Liver (tissue), 3 donors: ENCODE results near the gene SPHK1.

Source experiments
- ATF3 ChIP-seq: IDR thresholded peaks from 2 replicates; pipeline ENCODE4 v1.6.1; 2016; ENCODE audit warnings: antibody characterized with exemption
- CTCF ChIP-seq: fragments of 150-350 bp; IDR thresholded peaks from 2 replicates; pipeline ENCODE4 v1.5.1; 2017; ENCODE audit warnings: improper control_type of control experiment, low read depth, low read length; ENCODE audit not compliant: missing input control
- TAF1 ChIP-seq: conservative IDR thresholded peaks from 2 replicates; pipeline ENCODE4 v1.6.1; 2016; ENCODE audit warnings: antibody characterized with exemption, mild to moderate bottlenecking
- TF ChIP-seq, protein P1 (sequence below): IDR thresholded peaks from 2 replicates; pipeline ENCODE4 v1.6.1; 2016; ENCODE audit warnings: antibody characterized with exemption
- donor health status: healthy.
- donor health status: healthy.

DNA sequence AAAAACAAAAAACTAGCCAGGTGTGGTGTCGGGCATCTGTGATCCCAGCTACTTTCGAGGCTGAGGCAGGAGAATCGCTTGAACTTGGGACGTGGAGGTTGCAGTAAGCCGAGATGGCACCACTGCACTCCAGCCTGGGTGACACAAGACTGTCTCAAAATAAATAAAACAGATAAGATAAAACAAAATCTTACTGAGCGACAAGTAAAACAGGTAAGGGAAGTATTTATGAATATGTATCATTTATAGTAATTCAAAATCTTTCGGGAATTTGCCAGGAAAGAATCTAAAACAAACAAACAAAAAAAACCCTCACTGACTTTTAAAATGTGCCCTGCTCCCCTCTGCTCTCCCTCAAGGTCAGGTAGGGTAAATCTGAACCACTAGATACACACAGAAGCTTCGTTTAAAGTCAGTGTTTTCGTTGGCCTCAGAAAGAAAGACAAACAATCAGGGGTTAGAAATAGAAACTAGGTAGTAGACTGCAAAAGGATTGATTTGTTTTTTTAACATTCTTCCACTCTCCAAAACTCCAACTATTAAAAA, 32.8 kb upstream of the SPHK1 start:
- TF ChIP-seq CTCF (no peak), TAF1 (no peak), ATF3 (no peak)
- TF ChIP-seq, protein P1, sequence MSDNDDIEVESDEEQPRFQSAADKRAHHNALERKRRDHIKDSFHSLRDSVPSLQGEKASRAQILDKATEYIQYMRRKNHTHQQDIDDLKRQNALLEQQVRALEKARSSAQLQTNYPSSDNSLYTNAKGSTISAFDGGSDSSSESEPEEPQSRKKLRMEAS = no peak
